HepG2 (cell line): Measurements from ENCODE around the gene ARHGEF39. TPM values are rescaled to one million over a fixed set of nuclear protein-coding genes. Genes with fewer than 3 reads are reported as not detected.

Experiments used
- ARID4A ChIP-seq: sonication (generic); formaldehyde crosslinking; IDR thresholded peaks from 2 replicates; pipeline ENCODE4 v1.5.0; 2020; ENCODE audit warnings: mild to moderate bottlenecking, missing genetic modification reagents, borderline replicate concordance
- ATRX ChIP-seq: sonication (generic); formaldehyde crosslinking; IDR thresholded peaks from 2 replicates; pipeline ENCODE4 v1.4.0; 2020; ENCODE audit warnings: missing genetic modification reagents, borderline replicate concordance
- CHCHD3 ChIP-seq: sonication (generic); formaldehyde crosslinking; IDR thresholded peaks from 2 replicates; pipeline ENCODE4 v1.8.0; 2022; ENCODE audit warnings: mild to moderate bottlenecking, missing genetic modification reagents, moderate library complexity
- CREB1 ChIP-seq, 2 experiments: fragments of 450-650 bp in 1 of 2; IDR thresholded peaks; 2 replicates each; pipeline ENCODE4 v1.6.1; 2016 to 2017; ENCODE audit warnings: control low read depth in 1 of 2, mild to moderate bottlenecking in 1 of 2, missing compliant biosample characterization in 1 of 2, missing genetic modification characterization in 1 of 2
- GATAD1 ChIP-seq: IDR thresholded peaks from 2 replicates; pipeline ENCODE4 v1.6.1; 2016; ENCODE audit warnings: missing genetic modification reagents, missing compliant biosample characterization
- ISL2 ChIP-seq: sonication (generic); formaldehyde crosslinking; IDR thresholded peaks from 2 replicates; pipeline ENCODE4 v1.5.0; 2020; ENCODE audit warnings: missing genetic modification reagents
- MLXIP ChIP-seq: sonication (generic); formaldehyde crosslinking; IDR thresholded peaks from 2 replicates; pipeline ENCODE4 v1.9.0; 2021; ENCODE audit warnings: missing genetic modification reagents, borderline replicate concordance
- NR3C1 ChIP-seq: sonication (generic); formaldehyde crosslinking; IDR thresholded peaks from 2 replicates; pipeline ENCODE4 v1.4.0; 2020; ENCODE audit warnings: missing genetic modification reagents
- PAF1 ChIP-seq: IDR thresholded peaks from 2 replicates; pipeline ENCODE4 v1.6.1; 2016; ENCODE audit warnings: missing genetic modification reagents, missing compliant biosample characterization
- SMYD3 ChIP-seq: sonication (generic); formaldehyde crosslinking; IDR thresholded peaks from 2 replicates; pipeline ENCODE4 v1.8.1; 2023; ENCODE audit warnings: mild to moderate bottlenecking, missing genetic modification reagents
- SOX13 ChIP-seq, 3 experiments: fragments of 450-650 bp in 1 of 3; sonication (generic) in 1 of 3; formaldehyde crosslinking in 1 of 3; IDR thresholded peaks in 2 of 3; conservative IDR thresholded peaks in 1 of 3; 2 replicates each; pipeline versions ENCODE4 v1.5.0 to v1.6.1; 2016 to 2020; ENCODE audit warnings: antibody characterized with exemption in 1 of 3, mild to moderate bottlenecking in 1 of 3, missing compliant biosample characterization in 1 of 3, missing genetic modification reagents in 1 of 3, moderate library complexity in 1 of 3
- STAG1 ChIP-seq: sonication (generic); formaldehyde crosslinking; IDR thresholded peaks from 2 replicates; pipeline ENCODE4 v1.4.0; 2020; ENCODE audit warnings: missing genetic modification reagents
- ZNF251 ChIP-seq: sonication (generic); formaldehyde crosslinking; IDR thresholded peaks from 2 replicates; pipeline ENCODE4 v1.9.0; 2021; ENCODE audit warnings: mild to moderate bottlenecking, missing genetic modification reagents
- ZNF33A ChIP-seq: sonication (generic); formaldehyde crosslinking; IDR thresholded peaks from 2 replicates; pipeline ENCODE4 v1.5.1; 2020; ENCODE audit warnings: missing genetic modification reagents, mild to moderate bottlenecking, moderate library complexity, borderline replicate concordance
- ZNF614 ChIP-seq: IDR thresholded peaks from 2 replicates; pipeline ENCODE4 v1.6.1; 2018; ENCODE audit warnings: missing biosample characterization, missing genetic modification reagents, inconsistent platforms, borderline replicate concordance
- polyA plus RNA-seq, 8 experiments: library from polyadenylated mRNA; depleted of rRNA in 3 of 8; stranded (reverse) in 7 of 8; unstranded in 1 of 8; fragments of >200 nt; fragmentation: Illumina TruSeq in 4 of 8; extraction: Trizol in 4 of 8; gene quantifications; 2 replicates each; pipeline versions ENCODE4 v1.2.1 to v1.2.3, GENCODE V29; 2011 to 2016; ENCODE audit warnings: low read depth in 4 of 8, missing spikeins in 1 of 8, mixed read lengths in 1 of 8; ENCODE audit not compliant: insufficient read depth in 1 of 8
- total RNA-seq, 5 experiments: library from RNA; depleted of rRNA; stranded (reverse); fragments of >200 nt; fragmentation: Illumina TruSeq; extraction: Trizol; gene quantifications; 2 replicates each; pipeline ENCODE4 v1.2.3, GENCODE V29; 2016; ENCODE audit warnings: low read depth in 1 of 5
- TF ChIP-seq, protein P1 (sequence below): sonication (generic); formaldehyde crosslinking; conservative IDR thresholded peaks from 2 replicates; pipeline ENCODE4 v1.8.0; 2022; ENCODE audit warnings: low read depth, missing genetic modification reagents
- TF ChIP-seq, protein P2 (sequence below): sonication (generic); formaldehyde crosslinking; IDR thresholded peaks from 2 replicates; pipeline ENCODE4 v1.4.0; 2020; ENCODE audit warnings: missing genetic modification reagents, mild to moderate bottlenecking, borderline replicate concordance
- TF ChIP-seq, protein P3 (sequence below): sonication (generic); formaldehyde crosslinking; IDR thresholded peaks from 2 replicates; pipeline ENCODE4 v1.5.0; 2020; ENCODE audit warnings: missing genetic modification reagents

The ARHGEF39 gene
- total and polyA plus RNA-seq, 2 of the 13 experiments (the other 11 are each of a cell fraction or from before 2014, with no cell fraction given): 11.2 to 12.3 TPM

DNA sequence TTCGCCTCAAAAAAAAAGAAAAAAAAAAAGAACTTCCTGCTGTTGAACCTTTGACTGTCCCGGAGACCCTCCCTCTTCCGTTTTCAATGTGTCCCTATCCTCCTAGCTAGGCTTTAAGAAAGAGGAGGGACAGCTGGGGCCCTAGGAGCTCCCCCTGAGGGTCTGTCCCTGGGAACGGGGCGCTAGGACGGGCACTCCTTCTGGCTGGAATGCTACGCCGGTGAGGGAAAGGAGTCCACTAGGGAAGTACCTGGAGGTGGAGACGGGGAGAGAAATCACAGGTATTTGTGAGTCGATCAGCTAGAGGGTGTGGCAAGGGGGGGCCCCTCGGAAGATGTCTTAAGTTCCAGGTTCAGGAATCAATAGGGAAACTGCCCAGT, 18.9 kb downstream of the ARHGEF39 start (continued):
- TF ChIP-seq, protein P1, sequence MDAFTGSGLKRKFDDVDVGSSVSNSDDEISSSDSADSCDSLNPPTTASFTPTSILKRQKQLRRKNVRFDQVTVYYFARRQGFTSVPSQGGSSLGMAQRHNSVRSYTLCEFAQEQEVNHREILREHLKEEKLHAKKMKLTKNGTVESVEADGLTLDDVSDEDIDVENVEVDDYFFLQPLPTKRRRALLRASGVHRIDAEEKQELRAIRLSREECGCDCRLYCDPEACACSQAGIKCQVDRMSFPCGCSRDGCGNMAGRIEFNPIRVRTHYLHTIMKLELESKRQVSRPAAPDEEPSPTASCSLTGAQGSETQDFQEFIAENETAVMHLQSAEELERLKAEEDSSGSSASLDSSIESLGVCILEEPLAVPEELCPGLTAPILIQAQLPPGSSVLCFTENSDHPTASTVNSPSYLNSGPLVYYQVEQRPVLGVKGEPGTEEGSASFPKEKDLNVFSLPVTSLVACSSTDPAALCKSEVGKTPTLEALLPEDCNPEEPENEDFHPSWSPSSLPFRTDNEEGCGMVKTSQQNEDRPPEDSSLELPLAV: no peak
- no peak for TF ChIP-seq NR3C1
- TF ChIP-seq PAF1: no peak
- no peak for TF ChIP-seq ZNF251 (CRISPR knock-in tag)
- TF ChIP-seq CHCHD3 (CRISPR knock-in tag): no peak
- no peak for TF ChIP-seq SMYD3 (CRISPR knock-in tag)
- TF ChIP-seq ZNF33A (CRISPR knock-in tag): peak; percentile 59; the same call in 1 of the 2 replicates
- TF ChIP-seq, protein P2, sequence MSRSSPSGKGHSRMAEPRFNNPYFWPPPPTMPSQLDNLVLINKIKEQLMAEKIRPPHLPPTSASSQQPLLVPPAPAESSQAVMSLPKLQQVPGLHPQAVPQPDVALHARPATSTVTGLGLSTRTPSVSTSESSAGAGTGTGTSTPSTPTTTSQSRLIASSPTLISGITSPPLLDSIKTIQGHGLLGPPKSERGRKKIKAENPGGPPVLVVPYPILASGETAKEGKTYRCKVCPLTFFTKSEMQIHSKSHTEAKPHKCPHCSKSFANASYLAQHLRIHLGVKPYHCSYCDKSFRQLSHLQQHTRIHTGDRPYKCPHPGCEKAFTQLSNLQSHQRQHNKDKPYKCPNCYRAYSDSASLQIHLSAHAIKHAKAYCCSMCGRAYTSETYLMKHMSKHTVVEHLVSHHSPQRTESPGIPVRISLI: peak; percentile 89
- TF ChIP-seq, protein P3, sequence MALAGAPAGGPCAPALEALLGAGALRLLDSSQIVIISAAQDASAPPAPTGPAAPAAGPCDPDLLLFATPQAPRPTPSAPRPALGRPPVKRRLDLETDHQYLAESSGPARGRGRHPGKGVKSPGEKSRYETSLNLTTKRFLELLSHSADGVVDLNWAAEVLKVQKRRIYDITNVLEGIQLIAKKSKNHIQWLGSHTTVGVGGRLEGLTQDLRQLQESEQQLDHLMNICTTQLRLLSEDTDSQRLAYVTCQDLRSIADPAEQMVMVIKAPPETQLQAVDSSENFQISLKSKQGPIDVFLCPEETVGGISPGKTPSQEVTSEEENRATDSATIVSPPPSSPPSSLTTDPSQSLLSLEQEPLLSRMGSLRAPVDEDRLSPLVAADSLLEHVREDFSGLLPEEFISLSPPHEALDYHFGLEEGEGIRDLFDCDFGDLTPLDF (CRISPR knock-in tag): no peak
- no peak for TF ChIP-seq STAG1 (CRISPR knock-in tag)
- no peak for TF ChIP-seq MLXIP (CRISPR knock-in tag)
- TF ChIP-seq ZNF614 (CRISPR knock-in tag): no peak
- no peak for TF ChIP-seq ARID4A (CRISPR knock-in tag)
- TF ChIP-seq ATRX (CRISPR knock-in tag): no peak
- TF ChIP-seq SOX13 (IDR thresholded peaks at IDR 0.05): no peak
- TF ChIP-seq SOX13 (CRISPR knock-in tag; conservative IDR thresholded peaks at IDR 0.05 in 1 of 2, IDR thresholded peaks at IDR 0.05 in 1 of 2): no peak
- no peak for TF ChIP-seq ISL2 (CRISPR knock-in tag)
- no peak for TF ChIP-seq GATAD1 (CRISPR knock-in tag)
- no peak for TF ChIP-seq CREB1 (IDR thresholded peaks at IDR 0.05)
- TF ChIP-seq CREB1 (CRISPR knock-in tag; IDR thresholded peaks at IDR 0.05): no peak
